Activated CD4-positive, alpha-beta T cell treated with anti-CD3 and anti-CD28 coated beads, Interleukin-2, Interleukin-4, amounts not matched to agents 100 ng/mL and 50 ng/mL, durations not matched to agents 16 hours and 8 hours (primary cell): ENCODE measurements around the gene ZFR2.
A peak's percentile ranks its signal among the peaks of the same experiment; 100 is the strongest.

Source experiments
- DNase-seq: peaks from one replicate; pipeline ENCODE4 v3.0.0-alpha.2; 2020; ENCODE audit warnings: low spot score

Gene ZFR2

GRCh38 chr19:3813473-3814392 is 55.1 kb downstream of the ZFR2 start:
- DNase-seq = no peak

GRCh38 chr19:3810708-3811355 is 58.0 kb downstream of the ZFR2 start:
- DNase-seq = no peak

GRCh38 chr19:3809881-3810707 is 58.7 kb downstream of the ZFR2 start:
- no peak for DNase-seq

- no peak for DNase-seq
Measured at GRCh38 chr19:3808420-3809143, 60.3 kb downstream of the ZFR2 start.

DNA sequence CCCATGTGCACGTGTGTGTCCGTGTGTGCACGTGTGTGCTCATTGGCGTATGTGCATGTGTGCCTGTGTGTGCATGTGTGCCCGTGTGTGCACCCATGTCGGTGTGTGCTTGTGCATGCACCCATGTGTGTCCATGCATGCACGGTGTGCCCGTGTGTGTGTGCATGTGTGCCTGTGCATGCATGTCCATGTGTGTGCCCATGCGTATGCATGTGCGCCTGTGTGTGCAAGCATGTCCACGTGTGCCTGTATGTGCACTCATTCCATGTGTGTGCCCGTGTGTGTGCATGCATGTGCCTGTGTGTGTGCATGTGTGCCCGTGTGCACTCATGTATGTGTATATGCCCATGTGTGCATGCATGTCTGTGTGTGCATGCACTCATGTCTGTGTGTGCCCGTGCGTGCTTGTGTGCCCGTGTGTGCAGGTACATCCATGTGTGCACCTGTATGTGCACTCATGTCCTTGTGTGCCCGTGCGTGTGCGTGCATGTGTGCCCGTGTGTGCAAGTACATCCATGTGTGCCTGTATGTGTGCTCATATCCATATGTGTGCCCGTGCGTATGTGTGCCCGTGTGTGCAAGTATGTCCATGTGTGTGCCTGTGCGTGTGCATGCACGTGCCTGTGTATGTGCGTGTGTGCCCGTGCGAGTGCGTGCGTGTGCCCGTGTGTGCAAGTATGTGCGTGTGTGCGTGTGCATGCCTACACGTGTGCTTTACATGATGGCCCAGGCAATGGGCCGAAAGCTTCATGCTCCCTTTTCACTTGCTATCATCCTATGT is 61.1 kb downstream of the ZFR2 start:
- no peak for DNase-seq

DNA sequence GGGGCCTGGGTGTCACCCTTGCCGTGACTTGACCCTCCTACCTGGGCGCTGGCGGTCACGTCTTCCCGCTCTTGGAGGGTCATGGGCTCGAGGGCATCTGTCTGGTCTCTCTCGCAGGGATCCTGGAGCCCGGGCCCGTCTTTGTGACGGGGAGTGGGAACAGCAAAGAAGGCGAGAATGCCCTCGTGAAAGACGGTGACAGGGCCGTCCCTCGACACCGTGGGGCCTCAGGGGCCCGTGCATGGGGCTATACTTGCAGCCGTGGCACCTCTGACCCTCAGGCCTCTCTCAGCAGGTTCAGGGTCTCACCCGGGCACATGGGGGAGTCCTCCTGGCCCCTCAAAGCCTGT is 61.7 kb downstream of the ZFR2 start:
- no peak for DNase-seq

DNA sequence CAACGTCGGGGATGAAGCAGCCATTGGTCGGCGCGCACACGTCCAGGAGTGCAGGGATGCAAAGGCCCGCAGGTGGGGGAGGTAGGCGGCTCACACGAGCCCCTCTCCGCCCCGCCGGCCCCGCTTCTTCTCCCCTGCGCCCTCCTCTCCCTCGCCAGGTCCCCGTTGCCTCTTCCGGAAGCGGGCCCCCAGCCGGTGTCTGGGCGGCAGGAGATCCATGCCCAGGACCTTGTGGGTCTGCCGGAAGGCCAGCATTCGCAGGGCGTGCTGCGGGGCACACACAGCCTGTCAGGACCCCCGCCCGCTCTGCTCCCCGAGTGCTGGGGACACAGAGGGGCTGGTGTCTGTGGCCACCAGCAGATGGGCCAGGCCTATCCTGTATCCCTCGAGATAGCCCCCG is 63.0 kb downstream of the ZFR2 start:
- no peak for DNase-seq

- no peak for DNase-seq
Measured at GRCh38 chr19:3804429-3804828, 64.4 kb downstream of the ZFR2 start.

DNA sequence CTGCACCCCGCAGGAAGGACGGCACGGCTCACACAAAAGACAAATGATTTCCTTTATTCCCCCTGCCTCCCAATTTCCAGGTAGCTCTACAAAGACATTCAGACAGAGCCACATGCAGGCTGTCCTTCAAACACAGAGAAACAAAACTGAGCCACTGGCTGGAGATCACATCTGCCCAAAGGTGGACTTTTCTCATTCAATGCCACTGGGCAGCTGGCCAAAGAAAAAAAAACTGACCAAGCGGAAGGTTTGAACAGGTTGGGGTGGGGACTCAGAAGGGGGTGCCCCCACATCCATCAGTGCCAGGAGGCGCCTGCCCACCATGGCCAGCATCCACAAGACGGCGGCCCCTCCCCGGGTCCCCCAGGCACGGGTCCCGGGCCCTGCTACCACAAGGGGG is 64.9 kb downstream of the ZFR2 start:
- DNase-seq = no peak

DNA sequence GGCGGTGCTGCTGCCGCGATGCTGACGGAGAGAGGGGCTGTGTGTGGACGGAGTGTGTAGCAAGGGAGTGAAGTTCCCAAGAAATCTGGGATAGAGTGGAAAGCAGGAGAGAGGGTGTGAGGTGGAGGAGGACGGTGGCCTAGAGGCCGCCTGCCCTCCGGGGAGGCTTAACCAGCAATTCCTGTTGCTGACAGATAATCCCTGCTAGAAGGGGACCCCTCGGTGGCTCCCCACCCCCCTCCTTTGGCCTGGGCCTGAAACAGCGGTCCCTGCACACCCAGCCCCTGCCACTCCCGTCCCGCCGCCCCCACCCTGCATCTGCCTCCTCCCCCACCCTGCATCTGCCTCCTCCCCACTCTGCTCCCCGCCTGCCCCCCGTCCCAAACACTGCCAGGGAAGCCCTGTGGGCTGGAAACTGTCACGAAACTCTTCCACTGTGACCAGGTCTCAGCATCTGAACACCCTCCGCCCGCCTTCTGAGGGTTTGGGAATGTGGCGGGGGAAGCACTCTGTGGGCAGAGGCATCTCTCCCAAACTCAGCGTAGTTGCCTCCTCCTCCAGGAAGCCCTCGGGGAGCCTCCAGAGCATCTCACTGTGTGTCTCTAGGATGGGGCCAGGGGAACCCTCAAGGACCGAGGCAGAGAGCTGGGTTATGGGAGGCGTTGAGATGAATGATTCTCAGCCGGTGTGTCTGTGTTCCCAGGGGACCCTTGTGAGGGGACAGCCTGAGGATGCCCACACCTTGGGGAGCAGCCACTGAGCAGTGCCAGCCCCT is 65.5 kb downstream of the ZFR2 start:
- DNase-seq = no peak

- peak; percentile 52 for DNase-seq
Measured at GRCh38 chr19:3801412-3802096, 67.3 kb downstream of the ZFR2 start.

DNA sequence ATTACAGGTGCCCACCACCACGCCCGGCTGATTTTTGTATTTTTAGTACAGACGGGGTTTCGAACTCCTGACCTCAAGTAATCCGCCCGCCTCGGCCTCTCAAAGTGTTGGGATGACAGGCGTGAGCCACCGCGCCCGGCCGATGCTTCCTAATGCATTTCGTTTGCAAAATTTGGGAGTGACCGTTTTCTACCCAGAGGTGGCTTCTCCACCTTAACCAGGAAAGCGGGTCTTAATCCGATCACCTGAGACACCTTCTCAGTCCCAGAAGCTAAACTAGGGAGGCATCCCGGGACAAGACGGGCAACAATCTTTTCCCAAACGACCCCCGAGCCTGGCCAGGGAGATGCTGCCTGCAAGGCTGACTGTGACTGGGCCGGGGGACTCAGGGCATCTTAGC is 67.8 kb downstream of the ZFR2 start:
- DNase-seq = no peak

DNA sequence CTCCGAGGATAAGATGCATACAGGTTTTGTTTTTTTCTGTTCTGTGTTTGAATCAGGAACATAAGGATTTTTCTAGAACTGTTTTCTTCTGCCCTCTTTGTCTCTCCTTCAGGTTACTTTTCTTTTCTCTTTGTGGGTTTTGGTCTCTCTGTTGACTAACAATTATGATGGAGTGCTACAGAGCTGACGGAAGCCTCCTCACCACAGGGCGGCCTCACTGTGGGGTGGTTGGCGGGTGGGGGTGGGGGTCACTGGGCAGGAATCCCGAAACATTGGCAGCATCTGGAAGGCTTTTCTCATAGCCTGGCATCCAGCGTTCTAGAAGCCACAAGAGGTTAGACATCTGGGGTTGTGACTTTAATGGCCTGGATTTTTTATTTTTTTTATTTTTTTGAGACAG is 70.7 kb downstream of the ZFR2 start:
- peak; percentile 28 for DNase-seq

DNA sequence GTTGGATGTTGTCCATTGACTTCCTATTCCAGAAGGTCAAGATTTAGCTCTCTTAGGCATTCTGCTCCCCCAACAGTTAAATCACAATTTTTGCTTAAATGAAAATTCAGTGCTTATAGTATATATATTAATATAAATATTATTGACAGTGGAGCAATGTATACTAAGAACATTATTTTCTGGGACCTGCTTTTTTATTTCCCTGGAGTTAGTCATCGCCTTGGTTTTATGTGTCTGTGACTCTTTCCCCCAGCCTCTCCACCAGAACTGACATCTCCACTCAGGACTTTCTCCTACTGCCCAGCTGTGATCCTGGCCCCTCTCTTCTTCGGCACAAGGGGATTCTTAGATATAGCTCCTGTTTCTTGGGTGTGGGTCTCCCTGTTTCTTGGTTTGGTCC is 72.5 kb downstream of the ZFR2 start:
- no peak for DNase-seq

GRCh38 chr19:3793799-3794198 is 75.0 kb downstream of the ZFR2 start:
- no peak for DNase-seq

- DNase-seq = no peak
Measured at GRCh38 chr19:3792114-3792513, 76.7 kb downstream of the ZFR2 start.

- no peak for DNase-seq
Measured at GRCh38 chr19:3790941-3791340, 77.9 kb downstream of the ZFR2 start.

DNA sequence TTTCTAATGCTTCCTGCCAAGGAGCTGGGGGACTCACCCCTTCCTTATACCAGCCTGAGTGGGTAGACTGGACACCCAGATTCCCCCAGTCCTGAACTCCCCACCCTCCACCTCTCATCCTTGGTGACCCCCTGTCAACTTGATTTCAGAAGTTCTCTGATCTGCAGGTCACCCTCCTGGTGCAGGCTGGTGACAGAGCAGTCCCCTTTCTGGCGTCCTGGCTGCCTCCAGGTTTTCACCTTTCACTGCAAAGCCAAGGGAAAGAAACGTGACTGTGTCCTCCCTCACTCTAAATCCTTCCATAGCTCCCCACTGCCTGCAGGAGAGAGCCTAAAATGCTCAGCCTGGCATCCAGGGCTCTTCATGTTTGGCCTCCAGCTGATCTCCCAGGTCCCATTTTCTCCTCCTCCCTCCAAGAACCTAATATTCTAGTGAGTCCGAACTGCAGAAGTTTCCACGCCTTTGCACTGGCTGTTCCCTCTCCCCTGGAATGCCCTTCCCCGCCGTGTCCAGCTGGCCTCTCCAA is 78.6 kb downstream of the ZFR2 start:
- DNase-seq = no peak

DNA sequence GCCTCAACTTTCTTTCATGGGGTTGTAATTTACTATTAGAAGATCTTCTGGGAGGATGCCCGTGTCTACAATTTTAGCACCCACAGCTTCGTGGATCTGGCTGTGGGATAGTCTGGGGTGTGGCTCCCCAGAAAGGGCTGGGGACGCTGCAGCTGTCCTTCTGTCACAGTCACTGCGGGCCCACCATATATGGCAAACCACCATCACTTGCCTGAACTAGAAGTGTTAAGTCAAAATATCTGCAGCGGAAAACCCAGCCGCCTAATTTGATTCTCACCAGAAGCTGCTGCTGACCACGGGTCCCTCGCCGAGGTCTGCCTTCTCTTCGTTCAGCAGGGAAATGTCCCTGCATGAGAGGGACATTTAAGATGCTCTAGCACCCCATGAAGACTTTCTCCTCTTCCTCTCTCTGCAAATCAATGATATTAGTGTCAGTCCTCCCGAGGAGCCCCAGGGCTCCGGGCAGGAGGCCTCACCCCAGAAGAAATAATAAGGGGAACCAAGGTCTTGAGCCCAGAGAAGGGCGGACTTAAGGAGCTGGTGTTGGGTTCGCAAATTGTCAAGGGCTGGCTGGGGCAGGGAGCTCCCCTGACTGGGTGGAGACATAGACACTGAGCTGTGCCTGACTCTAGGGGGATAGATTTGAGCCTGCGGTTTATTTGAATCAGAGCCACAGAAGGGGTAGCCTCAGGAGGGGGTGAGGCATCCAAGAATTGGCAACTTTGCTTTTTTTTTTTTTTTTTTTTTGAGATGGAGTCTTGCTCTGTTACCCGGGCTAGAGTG is 79.7 kb downstream of the ZFR2 start:
- DNase-seq = no peak
